Ovary (tissue), 3 donors: Measurements from ENCODE around the gene TTC33.

Source experiments
- EP300 ChIP-seq: sonication (generic); formaldehyde crosslinking; IDR thresholded peaks from one replicate; pipeline ENCODE4 v1.6.1; 2017; ENCODE audit warnings: antibody characterized with exemption
- POLR2A ChIP-seq: fragments of 450-650 bp; IDR thresholded peaks from one replicate; pipeline ENCODE4 v1.6.1; 2017; ENCODE audit warnings: antibody characterized with exemption, mild to moderate bottlenecking, moderate library complexity
- TF ChIP-seq, protein P1 (sequence below), 3 donors: fragments of 450-650 bp in 2 of 3; fragments of 200-600 bp in 1 of 3; IDR thresholded peaks; one replicate each; pipeline versions ENCODE4 v1.5.1 to v1.8.0; 2016 to 2022; ENCODE audit warnings: antibody characterized with exemption in 3 of 3, mild to moderate bottlenecking in 1 of 3
- donor health status: DM: no; HTN: no; CAD: no.

DNA sequence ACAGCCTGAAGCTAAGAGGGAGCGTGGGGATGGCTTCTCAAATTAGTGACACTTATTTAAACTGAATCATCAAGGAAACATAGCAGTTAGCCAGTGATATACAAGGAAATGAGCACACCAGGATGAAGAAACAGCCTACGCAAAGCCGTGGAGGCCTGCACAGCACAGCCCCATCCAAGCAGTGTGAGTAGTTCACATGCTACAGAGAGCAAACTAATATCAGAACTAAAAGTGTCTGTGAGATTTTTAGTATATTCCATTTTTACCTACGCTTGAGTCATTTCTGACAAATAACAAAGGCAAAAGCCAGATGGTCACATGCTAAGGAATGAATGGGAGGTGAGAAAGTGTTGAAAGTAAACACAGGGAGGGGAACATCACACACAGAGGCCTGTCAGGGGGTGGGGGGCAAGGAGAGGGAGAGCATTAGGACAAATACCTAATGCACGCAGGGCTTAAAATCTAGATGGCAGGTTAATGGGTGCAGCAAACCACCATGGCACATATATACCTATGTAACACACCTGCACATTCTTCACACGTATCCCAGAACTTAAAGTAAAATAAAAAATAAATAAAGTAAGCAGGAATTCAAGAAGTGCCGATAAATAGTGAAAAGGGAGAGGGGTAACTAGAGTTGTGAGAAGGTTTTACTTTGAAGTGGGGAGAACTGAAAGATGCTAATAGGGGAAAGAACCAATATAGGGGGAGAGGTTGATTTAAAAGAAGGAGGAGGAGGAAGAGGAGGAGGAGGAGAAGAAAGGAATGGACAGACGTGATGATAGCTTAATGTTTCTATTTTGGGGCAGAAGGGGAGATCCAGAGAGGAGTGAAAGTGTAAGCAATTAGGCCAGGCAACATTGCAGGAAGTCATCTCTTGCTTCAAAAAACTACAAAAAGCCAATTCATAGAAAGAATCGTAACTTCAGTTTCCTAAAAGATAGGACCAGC, 177.0 kb downstream of the TTC33 start:
- TF ChIP-seq, protein P1, sequence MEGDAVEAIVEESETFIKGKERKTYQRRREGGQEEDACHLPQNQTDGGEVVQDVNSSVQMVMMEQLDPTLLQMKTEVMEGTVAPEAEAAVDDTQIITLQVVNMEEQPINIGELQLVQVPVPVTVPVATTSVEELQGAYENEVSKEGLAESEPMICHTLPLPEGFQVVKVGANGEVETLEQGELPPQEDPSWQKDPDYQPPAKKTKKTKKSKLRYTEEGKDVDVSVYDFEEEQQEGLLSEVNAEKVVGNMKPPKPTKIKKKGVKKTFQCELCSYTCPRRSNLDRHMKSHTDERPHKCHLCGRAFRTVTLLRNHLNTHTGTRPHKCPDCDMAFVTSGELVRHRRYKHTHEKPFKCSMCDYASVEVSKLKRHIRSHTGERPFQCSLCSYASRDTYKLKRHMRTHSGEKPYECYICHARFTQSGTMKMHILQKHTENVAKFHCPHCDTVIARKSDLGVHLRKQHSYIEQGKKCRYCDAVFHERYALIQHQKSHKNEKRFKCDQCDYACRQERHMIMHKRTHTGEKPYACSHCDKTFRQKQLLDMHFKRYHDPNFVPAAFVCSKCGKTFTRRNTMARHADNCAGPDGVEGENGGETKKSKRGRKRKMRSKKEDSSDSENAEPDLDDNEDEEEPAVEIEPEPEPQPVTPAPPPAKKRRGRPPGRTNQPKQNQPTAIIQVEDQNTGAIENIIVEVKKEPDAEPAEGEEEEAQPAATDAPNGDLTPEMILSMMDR (IDR thresholded peaks at IDR 0.05), result no peak
- no peak for TF ChIP-seq POLR2A
- TF ChIP-seq EP300, result no peak
